ENCODE data around the gene PPP2R5E. TPM values are rescaled to one million over a fixed set of nuclear protein-coding genes. Genes with fewer than 3 reads are reported as not detected.

The PPP2R5E gene
- total RNA-seq, 1 experiment from 2014 or later: 47.2 TPM

- no peaks in the 10 kb centered on the region for H3K9me3 ChIP-seq (ENCODE audit: control insufficient read depth, insufficient read depth, low read depth, low read length)
- no peak for ATAC-seq
- no peak overlapping the region for H3K4me3 ChIP-seq (ENCODE audit: low read depth in 2 of 2, low read length in 2 of 2)
- H3K27ac ChIP-seq (ENCODE audit: low read length): no peak overlapping the region
- DNase-seq (ENCODE audit: low read depth, low spot score): no peak
- H3K4me1 ChIP-seq (ENCODE audit: control insufficient read depth, insufficient read depth, low read length): no peaks in the 10 kb centered on the region
- TF ChIP-seq TCF7L2 (IDR thresholded peaks at IDR 0.05; ENCODE audit: low read depth, low read length) (no peak), POLR2AphosphoS5 (IDR thresholded peaks at IDR 0.05; ENCODE audit: low read depth, low read length) (no peak), CTCF (IDR thresholded peaks at IDR 0.05) (no peak), SIN3A (IDR thresholded peaks at IDR 0.05; ENCODE audit: borderline replicate concordance, insufficient read depth, low read depth, low read length) (no peak), REST (IDR thresholded peaks at IDR 0.05; ENCODE audit: insufficient read depth in 1 of 2, low read depth in 2 of 2, low read length in 1 of 2) (no peak)
- intact Hi-C loops (cut with micrococcal nuclease; ENCODE audit: unreplicated experiment): no loop called here
- no TSS peak for BruUV-seq (replicated peaks)
- no peaks in the 10 kb centered on the region for H3K27me3 ChIP-seq (ENCODE audit: control insufficient read depth, insufficient read depth, low read length)
- in situ Hi-C loops (cut with HindIII; ENCODE audit: low pct_unique_long_range_greater_than_20kb, low sequenced_read_pairs): no loop called here
- ChIA-PET POLR2A (no interaction called here), CTCF (no interaction called here)
- no peaks in the 10 kb centered on the region for H3K36me3 ChIP-seq (ENCODE audit: control insufficient read depth, insufficient read depth, low read length)
Measured at GRCh38 chr14:63367742-63368364, 175.3 kb downstream of the PPP2R5E start.

GRCh38 chr14:63362389-63362819 is 180.8 kb downstream of the PPP2R5E start:
- Histone ChIP-seq H3K9me3 (ENCODE audit: control insufficient read depth, insufficient read depth, low read depth, low read length) (no peaks in the 10 kb centered on the region), H3K27ac (ENCODE audit: low read length) (no peak overlapping the region), H3K4me3 (ENCODE audit: low read depth in 2 of 2, low read length in 2 of 2) (no peak overlapping the region), H3K27me3 (ENCODE audit: control insufficient read depth, insufficient read depth, low read length) (no peaks in the 10 kb centered on the region), H3K4me1 (ENCODE audit: control insufficient read depth, insufficient read depth, low read length) (no peaks in the 10 kb centered on the region), H3K36me3 (ENCODE audit: control insufficient read depth, insufficient read depth, low read length) (no peaks in the 10 kb centered on the region)
- no peak for ATAC-seq
- no peak for TF ChIP-seq TCF7L2 (IDR thresholded peaks at IDR 0.05; ENCODE audit: low read depth, low read length)
- TF ChIP-seq REST (IDR thresholded peaks at IDR 0.05; ENCODE audit: insufficient read depth in 1 of 2, low read depth in 2 of 2, low read length in 1 of 2): no peak
- no peak for TF ChIP-seq CTCF (IDR thresholded peaks at IDR 0.05)
- no peak for TF ChIP-seq SIN3A (IDR thresholded peaks at IDR 0.05; ENCODE audit: borderline replicate concordance, insufficient read depth, low read depth, low read length)
- TF ChIP-seq POLR2AphosphoS5 (IDR thresholded peaks at IDR 0.05; ENCODE audit: low read depth, low read length): no peak
- ChIA-PET POLR2A (no interaction called here), CTCF (no interaction called here)
- DNase-seq (ENCODE audit: low read depth, low spot score): no peak
- in situ Hi-C loops (cut with HindIII; ENCODE audit: low pct_unique_long_range_greater_than_20kb, low sequenced_read_pairs): no loop called here
- BruUV-seq (replicated peaks): no TSS peak
- intact Hi-C loops (cut with micrococcal nuclease; ENCODE audit: unreplicated experiment): no loop called here
